GM20000 (cell line): ENCODE data around the gene SLC6A3.

Experiments used
- DNase-seq: peaks from one replicate; pipeline ENCODE4 v3.0.0; 2012; ENCODE audit warnings: low spot score
- CTCF ChIP-seq: IDR thresholded peaks from 2 replicates; pipeline ENCODE4 v1.5.1; 2012; ENCODE audit warnings: mild to moderate bottlenecking, control low read depth; ENCODE audit errors: extremely low read depth, missing control alignments

Gene SLC6A3

GRCh38 chr5:1442222-1443145, 2.8 kb downstream of the SLC6A3 start:
- no peak for DNase-seq
- TF ChIP-seq CTCF = no peak

DNA sequence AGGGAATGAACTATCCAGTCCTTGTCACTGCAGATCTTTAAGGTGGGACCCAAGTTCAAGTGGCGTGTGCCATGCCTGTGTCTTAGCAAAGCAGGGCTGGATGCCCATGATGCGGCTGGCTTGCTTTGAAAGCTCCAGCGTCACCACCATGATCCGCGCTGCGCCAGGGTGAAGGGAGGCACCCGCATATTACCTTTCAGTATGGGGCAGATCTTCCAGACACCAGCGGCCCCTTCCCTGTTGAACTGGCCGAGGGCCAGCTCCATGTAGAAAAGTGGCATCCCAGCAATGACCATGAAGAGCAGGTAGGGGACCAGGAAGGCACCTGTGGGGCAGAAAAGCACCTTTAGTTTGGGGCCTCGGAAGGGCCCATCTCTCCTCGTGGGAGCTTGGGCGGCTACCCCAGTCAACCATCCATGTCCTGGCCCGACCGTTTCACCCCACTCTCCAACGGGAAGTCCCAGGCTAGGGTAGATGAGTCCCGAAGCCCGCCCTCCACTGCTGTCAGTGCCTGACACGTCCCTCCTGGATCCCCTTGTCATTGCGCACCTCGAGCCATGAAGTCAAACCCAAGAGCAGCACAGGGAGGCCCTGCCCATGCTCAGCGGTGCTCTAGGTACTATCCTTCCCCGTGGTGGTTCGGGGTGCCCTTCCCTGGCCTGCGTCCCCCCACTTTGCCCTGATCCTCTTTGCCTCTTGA, 3.9 kb downstream of the SLC6A3 start:
- DNase-seq = no peak
- no peak for TF ChIP-seq CTCF

GRCh38 chr5:1440098-1440493, 5.1 kb downstream of the SLC6A3 start:
- TF ChIP-seq CTCF = no peak

GRCh38 chr5:1439388-1440097, 5.7 kb downstream of the SLC6A3 start:
- DNase-seq = no peak
- TF ChIP-seq CTCF = no peak

More at GRCh38 chr5:1440098-1440493, 5.1 kb downstream of the SLC6A3 start:
- no peak for DNase-seq

- DNase-seq = no peak
- TF ChIP-seq CTCF = no peak
These were observed 6.4 kb downstream of the SLC6A3 start for GRCh38 chr5:1438871-1439270.

DNA sequence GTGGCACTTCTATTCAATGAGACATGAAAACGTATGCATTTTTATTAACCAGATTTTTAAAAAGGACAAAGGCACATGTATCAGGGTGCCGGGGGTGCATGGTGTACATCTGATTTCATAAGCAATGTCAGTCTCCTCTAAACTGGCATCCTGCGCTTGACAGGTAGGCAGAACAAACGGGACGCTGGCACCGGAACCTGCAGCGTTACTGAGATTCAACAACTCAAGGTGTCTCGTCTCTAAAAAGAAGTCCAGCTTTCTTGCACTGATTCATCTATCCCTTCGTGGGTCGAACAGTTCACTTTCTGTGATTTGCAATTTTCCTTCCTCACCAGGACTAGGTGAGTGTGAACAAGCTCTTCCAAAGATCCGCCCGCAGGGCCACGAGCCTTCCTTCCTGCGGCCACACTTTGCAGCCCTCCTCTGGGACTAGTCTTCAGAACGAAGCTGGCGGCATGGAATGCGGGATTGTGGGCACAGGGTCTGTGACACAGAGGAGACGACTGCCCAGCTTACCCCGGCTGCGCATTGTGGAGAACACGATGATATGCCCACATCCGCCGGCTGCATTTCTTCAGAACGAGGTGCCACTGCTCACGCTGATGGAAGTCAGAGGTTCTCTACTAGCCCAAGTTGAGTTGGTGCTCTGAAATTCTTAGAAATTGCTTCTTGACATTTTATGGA, 7.2 kb downstream of the SLC6A3 start:
- TF ChIP-seq CTCF = no peak
- no peak for DNase-seq
